NCI-H2171 treated with DMSO at 0.1 percent for 48 hours (cell line): Measurements from ENCODE around the gene IDI2.
"Not testable (repeated sequence)": the region's sequence is repeated elsewhere in the genome, so short reads cannot be mapped to it uniquely, and the experiment has no call there.

Source experiments
- DNase-seq: peaks from one replicate; lab custom pipeline; 2025; lab: John Stamatoyannopoulos, UW

The IDI2 gene

GRCh38 chr10:1047937-1048336 lies 22.3 kb upstream of the IDI2 start:
- no peak for DNase-seq

GRCh38 chr10:1045415-1045814 lies 19.8 kb upstream of the IDI2 start:
- DNase-seq, result no peak

- no peak for DNase-seq
These were observed 19.3 kb upstream of the IDI2 start for GRCh38 chr10:1044964-1045363.

- DNase-seq, result no peak
These were observed 18.5 kb upstream of the IDI2 start for GRCh38 chr10:1044146-1044545.

- DNase-seq, result no peak
These were observed 17.9 kb upstream of the IDI2 start for GRCh38 chr10:1043532-1043995.

GRCh38 chr10:1041514-1041913 lies 15.9 kb upstream of the IDI2 start:
- DNase-seq, result no peak

GRCh38 chr10:1040133-1040532 lies 14.5 kb upstream of the IDI2 start:
- DNase-seq, result no peak

GRCh38 chr10:1038769-1039168 lies 13.1 kb upstream of the IDI2 start:
- not testable (repeated sequence) for DNase-seq

GRCh38 chr10:1037098-1037497 lies 11.4 kb upstream of the IDI2 start:
- DNase-seq, result no peak

GRCh38 chr10:1036341-1036791 lies 10.7 kb upstream of the IDI2 start:
- no peak for DNase-seq

GRCh38 chr10:1035201-1035600 lies 9.5 kb upstream of the IDI2 start:
- no peak for DNase-seq

- no peak for DNase-seq
These were observed 9.1 kb upstream of the IDI2 start for GRCh38 chr10:1034758-1035157.

GRCh38 chr10:1033601-1034000 lies 7.9 kb upstream of the IDI2 start:
- DNase-seq, result no peak

- no peak for DNase-seq
These were observed 4.2 kb upstream of the IDI2 start for GRCh38 chr10:1029838-1030237.

- no peak for DNase-seq
These were observed 919 bp upstream of the IDI2 start for GRCh38 chr10:1026578-1026977.

- DNase-seq, result no peak
These were observed 1.6 kb downstream of the IDI2 start for GRCh38 chr10:1024103-1024502.

GRCh38 chr10:1022413-1022812 lies 3.2 kb downstream of the IDI2 start:
- no peak for DNase-seq

- no peak for DNase-seq
These were observed 4.7 kb downstream of the IDI2 start for GRCh38 chr10:1020958-1021357.

- DNase-seq, result no peak
These were observed 5.2 kb downstream of the IDI2 start for GRCh38 chr10:1020460-1020859.

- no peak for DNase-seq
These were observed 6.3 kb downstream of the IDI2 start for GRCh38 chr10:1019362-1019761.

GRCh38 chr10:1015688-1016087 lies 10.0 kb downstream of the IDI2 start:
- DNase-seq, result no peak

- DNase-seq, result no peak
These were observed 14.0 kb downstream of the IDI2 start for GRCh38 chr10:1011696-1012095.

GRCh38 chr10:1010703-1011102 lies 15.0 kb downstream of the IDI2 start:
- DNase-seq, result no peak

- not testable (repeated sequence) for DNase-seq
These were observed 15.7 kb downstream of the IDI2 start for GRCh38 chr10:1009947-1010346.

- no peak for DNase-seq
These were observed 16.6 kb downstream of the IDI2 start for GRCh38 chr10:1009071-1009494.
